Esophagus muscularis mucosa (tissue), 3 donors: ENCODE results near the gene IST1.

ENCODE experiments used
- CTCF ChIP-seq, 3 experiments: fragments of 200-600 bp in 2 of 3; fragments of 450-650 bp in 1 of 3; sonication (generic) in 2 of 3; IDR thresholded peaks; one replicate each; pipeline ENCODE4 v1.5.1; 2017 to 2019; ENCODE audit warnings: antibody characterized with exemption in 3 of 3, mild to moderate bottlenecking in 2 of 3, moderate library complexity in 1 of 3
- EP300 ChIP-seq: sonication (generic); formaldehyde crosslinking; IDR thresholded peaks from one replicate; pipeline ENCODE4 v1.6.1; 2017; ENCODE audit warnings: antibody characterized with exemption

GRCh38 chr16:71927383-71927782 is 32.1 kb downstream of the IST1 start:
- TF ChIP-seq CTCF (IDR thresholded peaks at IDR 0.05) (no peak), EP300 (no peak)
